Upper lobe of right lung (tissue), 1 donor: Measurements from ENCODE around the gene CHAF1A. TPM values are rescaled to one million over a fixed set of nuclear protein-coding genes. Genes with fewer than 3 reads are reported as not detected.

Experiments
- ATAC-seq: fragments of 200-7000 bp; cut with Tn5 transposase; one replicate; pipeline ENCODE4 v1.9.1; 2020; ENCODE audit warnings: mild to moderate bottlenecking, moderate library complexity
- DNase-seq: peaks from one replicate; pipeline ENCODE4 v3.0.0-alpha.2; 2020
- H3K27ac ChIP-seq: fragments of 200-600 bp; one replicate; pipeline ENCODE4 v1.8.0; 2022
- H3K27me3 ChIP-seq: fragments of 200-600 bp; one replicate; pipeline ENCODE4 v1.8.0; 2022; ENCODE audit warnings: mild to moderate bottlenecking
- H3K36me3 ChIP-seq: fragments of 200-600 bp; one replicate; pipeline ENCODE4 v1.8.0; 2022
- H3K4me1 ChIP-seq: fragments of 200-600 bp; one replicate; pipeline ENCODE4 v1.8.0; 2022
- H3K4me3 ChIP-seq: fragments of 200-600 bp; one replicate; pipeline ENCODE4 v1.8.0; 2022; ENCODE audit warnings: mild to moderate bottlenecking
- H3K9me3 ChIP-seq: fragments of 200-600 bp; one replicate; pipeline ENCODE4 v1.8.0; 2022
- CTCF ChIP-seq: fragments of 200-600 bp; IDR thresholded peaks from one replicate; pipeline ENCODE4 v1.8.0; 2022; ENCODE audit warnings: antibody characterized with exemption
- intact Hi-C: fragments of 100-400 bp; cut with DNase I; formaldehyde crosslinking; loops from one replicate; pipeline ENCODE4 v1.11.0; 2022
- microRNA-seq: library from miRNA; unstranded; fragments of <30 nt; microRNA quantifications from one replicate; pipeline ENCODE4 v1.2.0, GENCODE V29; 2020; ENCODE audit warnings: borderline microRNAs expressed
- total RNA-seq: library from RNA; stranded (reverse); fragmentation: NEBNext Ultra II Directional; extraction: Animal tissue kit (Norgen Biotek cat#: 25700); gene quantifications from one replicate; pipeline ENCODE4 v1.2.1, GENCODE V29; 2021
- donor health status: DM: no; HTN: yes; CAD: no; lungs with severe emphysema.

CHAF1A gene
- total RNA-seq, 1 donor from 2014 or later: 10.8 TPM

GRCh38 chr19:4487572-4487971 is 85.1 kb downstream of the CHAF1A start:
- Histone ChIP-seq H3K27me3 (no peaks in the 10 kb centered on the region), H3K4me3 (no peak overlapping the region), H3K9me3 (no peaks in the 10 kb centered on the region), H3K4me1 (no peaks in the 10 kb centered on the region), H3K36me3 (peaks cover 28% of the 10 kb centered on the region), H3K27ac (no peak overlapping the region)
- no peak for TF ChIP-seq CTCF
- intact Hi-C loops: no loop called here
- DNase-seq (no peak), ATAC-seq (no peak)

GRCh38 chr19:4488496-4488895 is 86.1 kb downstream of the CHAF1A start:
- DNase-seq: no peak
- intact Hi-C loops: no loop called here
- H3K36me3 ChIP-seq: peaks cover 31% of the 10 kb centered on the region

GRCh38 chr19:4491446-4491845 is 89.0 kb downstream of the CHAF1A start:
- intact Hi-C loops: no loop called here
- H3K4me3 ChIP-seq: no peak overlapping the region
- H3K27me3 ChIP-seq: no peaks in the 10 kb centered on the region
- peaks cover 57% of the 10 kb centered on the region for H3K36me3 ChIP-seq
- no peak overlapping the region for H3K27ac ChIP-seq
- no peaks in the 10 kb centered on the region for H3K4me1 ChIP-seq
- H3K9me3 ChIP-seq: no peaks in the 10 kb centered on the region
- ATAC-seq: no peak
- no peak for DNase-seq
- no peak for TF ChIP-seq CTCF

More at GRCh38 chr19:4488496-4488895, 86.1 kb downstream of the CHAF1A start:
- ATAC-seq: no peak
- Histone ChIP-seq H3K4me3 (no peak overlapping the region), H3K9me3 (no peaks in the 10 kb centered on the region), H3K27me3 (no peaks in the 10 kb centered on the region), H3K4me1 (no peaks in the 10 kb centered on the region), H3K27ac (no peak overlapping the region)
- TF ChIP-seq CTCF: no peak

GRCh38 chr19:4492337-4493103 is 90.1 kb downstream of the CHAF1A start:
- intact Hi-C loops: no loop called here
- no peak for TF ChIP-seq CTCF
- Histone ChIP-seq H3K36me3 (peaks cover 68% of the 10 kb centered on the region), H3K27ac (no peak overlapping the region), H3K27me3 (no peaks in the 10 kb centered on the region), H3K4me3 (no peak overlapping the region), H3K4me1 (no peaks in the 10 kb centered on the region), H3K9me3 (no peaks in the 10 kb centered on the region)
- ATAC-seq (no peak), DNase-seq (no peak)

Small RNA genes within 50 kb of the gene (microRNA-seq; reads per million reads assigned to microRNA genes)
- not detected for gene MIR4746

Other genes with a start within 250 kb of the CHAF1A start
- not detected for gene CREB3L3, start 249.0 kb upstream of the CHAF1A start, total RNA-seq
- 20.3 TPM for gene SIRT6, start 220.1 kb upstream of the CHAF1A start, total RNA-seq
- gene ANKRD24, start 220.0 kb upstream of the CHAF1A start, total RNA-seq: 2.3 TPM
- 2.0 TPM for gene EBI3, start 173.1 kb upstream of the CHAF1A start, total RNA-seq
- 18.9 TPM for gene YJU2, start 155.6 kb upstream of the CHAF1A start, total RNA-seq
- gene SHD, start 123.4 kb upstream of the CHAF1A start, total RNA-seq: not detected
- 2.7 TPM for gene TMIGD2, start 100.3 kb upstream of the CHAF1A start, total RNA-seq
- gene FSD1, start 98.0 kb upstream of the CHAF1A start, total RNA-seq: 1.5 TPM
- 16.1 TPM for gene STAP2, start 63.8 kb upstream of the CHAF1A start, total RNA-seq
- gene MPND, start 59.1 kb upstream of the CHAF1A start, total RNA-seq: 29.3 TPM
- 47.6 TPM for gene SH3GL1, start 2.1 kb upstream of the CHAF1A start, total RNA-seq
- 113 TPM for gene UBXN6, start 55.2 kb downstream of the CHAF1A start, total RNA-seq
- 30.6 TPM for gene HDGFL2, start 69.7 kb downstream of the CHAF1A start, total RNA-seq
- gene PLIN4, start 115.8 kb downstream of the CHAF1A start, total RNA-seq: 4.1 TPM
- 17.2 TPM for gene PLIN5, start 132.6 kb downstream of the CHAF1A start, total RNA-seq
- 15.9 TPM for gene LRG1, start 137.4 kb downstream of the CHAF1A start, total RNA-seq
- 20.3 TPM for gene SEMA6B, start 157.0 kb downstream of the CHAF1A start, total RNA-seq
- 11.9 TPM for gene TNFAIP8L1, start 236.9 kb downstream of the CHAF1A start, total RNA-seq